Nephron progenitor cell (in vitro differentiated cells): ENCODE results near the gene IGFBP7.

Source experiments
- DNase-seq: peaks from one replicate; pipeline ENCODE4 v3.0.0; 2021
- H3K27ac Mint-ChIP-seq: 2 replicates; pipeline ENCODE4 v1.8.0; 2021; ENCODE audit warnings: mild to moderate bottlenecking, moderate library complexity, mixed read lengths
- H3K27me3 Mint-ChIP-seq: 2 replicates; pipeline ENCODE4 v1.8.0; 2021; ENCODE audit warnings: mild to moderate bottlenecking, low read depth, mixed read lengths; ENCODE audit not compliant: poor library complexity
- H3K36me3 Mint-ChIP-seq: 2 replicates; pipeline ENCODE4 v1.8.0; 2021; ENCODE audit warnings: low read depth, mixed read lengths
- H3K4me1 Mint-ChIP-seq: 2 replicates; pipeline ENCODE4 v1.8.0; 2021; ENCODE audit warnings: mixed read lengths
- H3K4me3 Mint-ChIP-seq: 2 replicates; pipeline ENCODE4 v1.8.0; 2021; ENCODE audit warnings: mild to moderate bottlenecking, moderate library complexity, mixed read lengths
- H3K9me3 Mint-ChIP-seq: 2 replicates; pipeline ENCODE4 v1.8.0; 2021; ENCODE audit warnings: mild to moderate bottlenecking, moderate library complexity, mixed read lengths
- CTCF ChIP-seq: fragments of 200-600 bp; sonication (generic); IDR thresholded peaks from 2 replicates; pipeline ENCODE4 v1.5.0; 2021; ENCODE audit warnings: antibody characterized with exemption

IGFBP7 gene

GRCh38 chr4:57074744-57075143 lies 35.4 kb downstream of the IGFBP7 start:
- H3K9me3 Mint-ChIP-seq: no peaks in the 10 kb centered on the region
- H3K4me1 Mint-ChIP-seq: peaks cover 30% of the 10 kb centered on the region
- no peak overlapping the region for H3K4me3 Mint-ChIP-seq
- no peaks in the 10 kb centered on the region for H3K27me3 Mint-ChIP-seq
- TF ChIP-seq CTCF: no peak
- no peak for DNase-seq
- no peak overlapping the region for H3K27ac Mint-ChIP-seq
- H3K36me3 Mint-ChIP-seq: no peaks in the 10 kb centered on the region

DNA sequence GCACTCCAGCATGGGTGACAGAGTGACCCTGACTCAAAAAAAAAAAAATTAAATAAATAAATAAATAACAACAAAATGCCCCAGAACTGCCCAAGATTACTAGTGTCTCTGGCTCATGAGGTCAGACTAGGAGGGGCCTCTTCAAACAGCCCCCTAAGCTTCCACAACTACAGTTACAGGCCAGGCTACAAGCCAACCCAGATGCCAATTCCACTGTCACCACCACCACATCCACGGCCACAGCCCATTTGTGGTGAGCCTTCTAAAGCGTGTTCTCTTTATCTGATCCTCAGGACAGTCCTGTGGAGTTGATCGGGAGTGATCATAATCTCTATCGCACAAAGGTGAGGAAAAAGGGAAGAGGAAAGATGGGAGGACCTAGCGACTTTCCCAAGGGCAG lies 36.6 kb downstream of the IGFBP7 start:
- no peaks in the 10 kb centered on the region for H3K9me3 Mint-ChIP-seq
- DNase-seq: no peak
- H3K36me3 Mint-ChIP-seq: no peaks in the 10 kb centered on the region
- H3K27me3 Mint-ChIP-seq: no peaks in the 10 kb centered on the region
- no peak overlapping the region for H3K27ac Mint-ChIP-seq
- peaks cover 18% of the 10 kb centered on the region for H3K4me1 Mint-ChIP-seq
- TF ChIP-seq CTCF: no peak
- no peak overlapping the region for H3K4me3 Mint-ChIP-seq

- DNase-seq: no peak
- peaks cover 15% of the 10 kb centered on the region for H3K4me1 Mint-ChIP-seq
- H3K9me3 Mint-ChIP-seq: no peaks in the 10 kb centered on the region
- no peak overlapping the region for H3K27ac Mint-ChIP-seq
- no peaks in the 10 kb centered on the region for H3K36me3 Mint-ChIP-seq
- no peak overlapping the region for H3K4me3 Mint-ChIP-seq
- no peaks in the 10 kb centered on the region for H3K27me3 Mint-ChIP-seq
- no peak for TF ChIP-seq CTCF
Measured at GRCh38 chr4:57071326-57071725, 38.9 kb downstream of the IGFBP7 start.

DNA sequence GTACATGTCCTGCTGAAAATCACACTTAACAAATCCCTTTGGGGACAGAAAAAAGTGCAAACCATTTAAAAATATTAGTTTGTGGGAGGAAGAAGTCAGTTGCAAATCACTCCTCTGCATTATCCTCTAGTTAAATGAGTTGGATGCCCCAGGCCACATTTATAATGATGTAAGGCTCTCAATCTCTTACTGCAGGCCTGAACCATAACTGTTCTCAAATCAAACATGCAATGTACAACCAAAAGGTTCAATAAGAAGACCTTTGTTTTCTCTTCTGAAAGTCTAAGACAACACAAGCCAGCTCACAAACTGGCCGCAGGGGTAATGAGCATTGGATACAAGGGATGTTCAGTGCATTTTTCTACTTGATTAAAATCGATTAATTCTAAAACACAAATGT lies 39.7 kb downstream of the IGFBP7 start:
- Mint-ChIP-seq H3K4me3 (no peak overlapping the region), H3K4me1 (peaks cover 13% of the 10 kb centered on the region), H3K36me3 (no peaks in the 10 kb centered on the region), H3K9me3 (no peaks in the 10 kb centered on the region), H3K27me3 (no peaks in the 10 kb centered on the region), H3K27ac (no peak overlapping the region)
- no peak for DNase-seq
- TF ChIP-seq CTCF: no peak

DNA sequence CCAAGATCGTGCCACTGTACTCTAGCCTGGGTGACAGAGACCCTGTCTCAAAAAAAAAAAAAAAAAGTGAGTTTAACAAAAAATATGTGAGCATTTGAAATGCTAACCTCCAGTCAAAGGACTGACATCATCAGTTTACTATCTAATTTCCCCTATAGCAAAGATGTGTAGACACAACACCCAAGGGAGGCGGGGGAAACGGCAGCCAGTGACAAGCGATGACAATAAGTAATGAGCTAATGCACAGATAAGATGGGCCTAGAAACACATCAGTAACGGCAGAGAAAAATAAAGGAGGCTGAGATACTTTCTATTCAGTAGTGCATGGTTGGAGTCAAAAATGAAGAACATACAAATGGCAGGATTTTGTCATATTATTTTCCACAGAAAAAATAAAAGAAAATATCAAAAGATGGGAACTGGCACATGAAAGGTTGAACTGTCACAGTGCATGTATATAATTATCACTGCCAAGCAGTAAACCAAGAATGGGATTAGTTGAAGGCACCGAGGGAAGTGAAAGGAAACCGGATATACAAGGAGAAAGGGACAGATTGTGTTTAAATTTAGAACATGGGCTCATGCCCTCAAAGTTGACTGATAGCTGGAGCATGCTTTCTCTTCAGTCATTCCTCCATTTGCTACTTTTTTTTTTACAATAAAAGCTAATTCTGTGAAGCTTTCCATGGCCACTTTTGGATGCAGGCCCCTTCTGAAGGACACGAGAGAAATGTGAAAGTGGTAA lies 41.8 kb downstream of the IGFBP7 start:
- peak overlapping the region; percentile 55 for H3K27ac Mint-ChIP-seq
- no peak overlapping the region for H3K4me3 Mint-ChIP-seq
- no peak for TF ChIP-seq CTCF
- H3K36me3 Mint-ChIP-seq: no peaks in the 10 kb centered on the region
- H3K9me3 Mint-ChIP-seq: no peaks in the 10 kb centered on the region
- H3K27me3 Mint-ChIP-seq: no peaks in the 10 kb centered on the region
- DNase-seq: no peak
- H3K4me1 Mint-ChIP-seq: peaks cover 7% of the 10 kb centered on the region
